Measurements from ENCODE around the gene CALML6. TPM values are rescaled to one million over a fixed set of nuclear protein-coding genes. Genes with fewer than 3 reads are reported as not detected.

Gene CALML6
- polyA plus RNA-seq, 4 donors = 0.18 to 2.6 TPM; not detected in 2

- Histone ChIP-seq H3K27me3 (ENCODE audit: control insufficient read depth in 3 of 3, insufficient read depth in 3 of 3, low read length in 3 of 3) (no peaks in the 10 kb centered on the region), H3K36me3 (ENCODE audit: control insufficient read depth in 3 of 3, insufficient read depth in 2 of 3, low read depth in 1 of 3, low read length in 3 of 3) (peaks cover 0 to 11% (median 0%) of the 10 kb centered on the region in 3 donors), H3K27ac (ENCODE audit: low read depth in 1 of 3, low read length in 2 of 3) (no peak overlapping the region), H3K9me3 (ENCODE audit: control insufficient read depth in 2 of 2, insufficient read depth in 1 of 2, low read depth in 1 of 2, low read length in 1 of 2) (no peaks in the 10 kb centered on the region), H3K4me3 (ENCODE audit: low read depth in 1 of 3, low read length in 3 of 3) (no peak overlapping the region), H3K4me1 (ENCODE audit: control insufficient read depth in 3 of 3, insufficient read depth in 2 of 3, low read depth in 1 of 3, low read length in 2 of 3) (peaks cover 2 to 32% (median 5%) of the 10 kb centered on the region in 3 donors)
- DNase-seq = no peak
- 91 to 96% (median 94%) methylated on average over 22 of the region's 22 CpGs for WGBS, 3 donors
- no peak for FAIRE-seq
Observed at GRCh38 chr1:1910651-1911331, 4.3 kb upstream of the CALML6 start.

GRCh38 chr1:1911350-1912041 lies 3.6 kb upstream of the CALML6 start:
- Histone ChIP-seq H3K36me3 (ENCODE audit: control insufficient read depth in 3 of 3, insufficient read depth in 2 of 3, low read depth in 1 of 3, low read length in 3 of 3) (peaks cover 0 to 9% (median 0%) of the 10 kb centered on the region in 3 donors), H3K4me3 (ENCODE audit: low read depth in 1 of 3, low read length in 3 of 3) (no peak overlapping the region), H3K27me3 (ENCODE audit: control insufficient read depth in 3 of 3, insufficient read depth in 3 of 3, low read length in 3 of 3) (no peaks in the 10 kb centered on the region), H3K4me1 (ENCODE audit: control insufficient read depth in 3 of 3, insufficient read depth in 2 of 3, low read depth in 1 of 3, low read length in 2 of 3) (peaks cover 2 to 32% (median 5%) of the 10 kb centered on the region in 3 donors), H3K27ac (ENCODE audit: low read depth in 1 of 3, low read length in 2 of 3) (no peak overlapping the region), H3K9me3 (ENCODE audit: control insufficient read depth in 2 of 2, insufficient read depth in 1 of 2, low read depth in 1 of 2, low read length in 1 of 2) (no peaks in the 10 kb centered on the region)
- FAIRE-seq = no peak
- 86 to 92% (median 87%) methylated on average over 13 of the region's 13 CpGs for WGBS, 3 donors
- no peak for DNase-seq

GRCh38 chr1:1914101-1914970 lies 724 bp upstream of the CALML6 start:
- DNase-seq = peak in 1 of 2 donors; percentile 70
- Histone ChIP-seq H3K27me3 (ENCODE audit: control insufficient read depth in 3 of 3, insufficient read depth in 3 of 3, low read length in 3 of 3) (no peaks in the 10 kb centered on the region), H3K27ac (ENCODE audit: low read depth in 1 of 3, low read length in 2 of 3) (no peak overlapping the region), H3K9me3 (ENCODE audit: control insufficient read depth in 2 of 2, insufficient read depth in 1 of 2, low read depth in 1 of 2, low read length in 1 of 2) (no peaks in the 10 kb centered on the region), H3K36me3 (ENCODE audit: control insufficient read depth in 3 of 3, insufficient read depth in 2 of 3, low read depth in 1 of 3, low read length in 3 of 3) (peaks cover 0 to 9% (median 0%) of the 10 kb centered on the region in 3 donors), H3K4me1 (ENCODE audit: control insufficient read depth in 3 of 3, insufficient read depth in 2 of 3, low read depth in 1 of 3, low read length in 2 of 3) (peaks cover 2 to 30% (median 7%) of the 10 kb centered on the region in 3 donors), H3K4me3 (ENCODE audit: low read depth in 1 of 3, low read length in 3 of 3) (no peak overlapping the region)
- WGBS, 3 donors = 61 to 78% (median 64%) methylated on average over 18 to 20 of the region's 20 CpGs
- FAIRE-seq = no peak

GRCh38 chr1:1915911-1916840 lies 1.1 kb downstream of the CALML6 start:
- H3K4me1 ChIP-seq (ENCODE audit: control insufficient read depth in 3 of 3, insufficient read depth in 2 of 3, low read depth in 1 of 3, low read length in 2 of 3) = peaks cover 2 to 40% (median 2%) of the 10 kb centered on the region in 3 donors
- H3K27ac ChIP-seq (ENCODE audit: low read depth in 1 of 3, low read length in 2 of 3) = no peak overlapping the region
- no peak overlapping the region for H3K4me3 ChIP-seq (ENCODE audit: low read depth in 1 of 3, low read length in 3 of 3)
- no peaks in the 10 kb centered on the region for H3K9me3 ChIP-seq (ENCODE audit: control insufficient read depth in 2 of 2, insufficient read depth in 1 of 2, low read depth in 1 of 2, low read length in 1 of 2)
- H3K27me3 ChIP-seq (ENCODE audit: control insufficient read depth in 3 of 3, insufficient read depth in 3 of 3, low read length in 3 of 3) = no peaks in the 10 kb centered on the region
- DNase-seq = peak in 1 of 2 donors; percentile 35
- FAIRE-seq = no peak
- WGBS, 3 donors = 57 to 82% (median 64%) methylated on average over 22 to 23 of the region's 23 CpGs
- peaks cover 0 to 9% (median 0%) of the 10 kb centered on the region in 3 donors for H3K36me3 ChIP-seq (ENCODE audit: control insufficient read depth in 3 of 3, insufficient read depth in 2 of 3, low read depth in 1 of 3, low read length in 3 of 3)

- WGBS, 3 donors = 71 to 85% (median 82%) methylated on average over 14 to 19 of the region's 19 CpGs
- H3K27me3 ChIP-seq (ENCODE audit: control insufficient read depth in 3 of 3, insufficient read depth in 3 of 3, low read length in 3 of 3) = no peaks in the 10 kb centered on the region
- H3K4me1 ChIP-seq (ENCODE audit: control insufficient read depth in 3 of 3, insufficient read depth in 2 of 3, low read depth in 1 of 3, low read length in 2 of 3) = peaks cover 2 to 47% (median 2%) of the 10 kb centered on the region in 3 donors
- FAIRE-seq = no peak
- H3K9me3 ChIP-seq (ENCODE audit: control insufficient read depth in 2 of 2, insufficient read depth in 1 of 2, low read depth in 1 of 2, low read length in 1 of 2) = no peaks in the 10 kb centered on the region
- no peak overlapping the region for H3K27ac ChIP-seq (ENCODE audit: low read depth in 1 of 3, low read length in 2 of 3)
- H3K4me3 ChIP-seq (ENCODE audit: low read depth in 1 of 3, low read length in 3 of 3) = no peak overlapping the region
- peaks cover 0 to 9% (median 0%) of the 10 kb centered on the region in 3 donors for H3K36me3 ChIP-seq (ENCODE audit: control insufficient read depth in 3 of 3, insufficient read depth in 2 of 3, low read depth in 1 of 3, low read length in 3 of 3)
- no peak for DNase-seq
Observed at GRCh38 chr1:1916851-1917251, 1.8 kb downstream of the CALML6 start.

GRCh38 chr1:1917304-1917976 lies 2.4 kb downstream of the CALML6 start:
- Histone ChIP-seq H3K4me3 (ENCODE audit: low read depth in 1 of 3, low read length in 3 of 3) (no peak overlapping the region), H3K27ac (ENCODE audit: low read depth in 1 of 3, low read length in 2 of 3) (no peak overlapping the region), H3K9me3 (ENCODE audit: control insufficient read depth in 2 of 2, insufficient read depth in 1 of 2, low read depth in 1 of 2, low read length in 1 of 2) (no peaks in the 10 kb centered on the region), H3K4me1 (ENCODE audit: control insufficient read depth in 3 of 3, insufficient read depth in 2 of 3, low read depth in 1 of 3, low read length in 2 of 3) (peaks cover 2 to 53% (median 2%) of the 10 kb centered on the region in 3 donors), H3K36me3 (ENCODE audit: control insufficient read depth in 3 of 3, insufficient read depth in 2 of 3, low read depth in 1 of 3, low read length in 3 of 3) (peaks cover 0 to 9% (median 0%) of the 10 kb centered on the region in 3 donors), H3K27me3 (ENCODE audit: control insufficient read depth in 3 of 3, insufficient read depth in 3 of 3, low read length in 3 of 3) (no peaks in the 10 kb centered on the region)
- FAIRE-seq (no peak), DNase-seq (no peak)
- WGBS, 3 donors = 92 to 94% (median 92%) methylated on average over 14 of the region's 14 CpGs
